C4-2B (cell line): ENCODE measurements around the gene ORAI2.
"Not testable (repeated sequence)": the region's sequence is repeated elsewhere in the genome, so short reads cannot be mapped to it uniquely, and the experiment has no call there.

Experiments used
- H3K27ac ChIP-seq: fragments of 450-650 bp; 2 replicates; pipeline ENCODE4 v1.5.1; 2017

Gene ORAI2

GRCh38 chr7:102505298-102506185 lies 72.2 kb downstream of the ORAI2 start:
- H3K27ac ChIP-seq: not testable (repeated sequence)
